Mesenteric fat pad (tissue), 1 donor: Measurements from ENCODE around the gene PELI1. TPM values are rescaled to one million over a fixed set of nuclear protein-coding genes. Genes with fewer than 3 reads are reported as not detected.

Source experiments
- total RNA-seq: library from RNA; stranded (reverse); fragmentation: NEBNext Ultra II Directional; extraction: Animal tissue kit (Norgen Biotek cat#: 25700); gene quantifications from one replicate; pipeline ENCODE4 v1.2.1, GENCODE V29; 2021
- donor health status: DM: yes; HTN: yes; CAD: no.

Gene PELI1
- total RNA-seq, 1 donor from 2014 or later, result 47.4 TPM

Other genes with a start within 250 kb of the PELI1 start
- 22.2 TPM for gene VPS54, start 125.0 kb downstream of the PELI1 start, total RNA-seq